ENCODE results near the gene ARHGAP10.
"Not testable (repeated sequence)": the region's sequence is repeated elsewhere in the genome, so short reads cannot be mapped to it uniquely, and the experiment has no call there.

The ARHGAP10 gene

GRCh38 chr4:147912106-147912505, 180.2 kb downstream of the ARHGAP10 start:
- not testable (repeated sequence) for DNase-seq (ENCODE audit: low read depth)

GRCh38 chr4:147913137-147913536, 181.2 kb downstream of the ARHGAP10 start:
- DNase-seq (ENCODE audit: low read depth), result no peak

- no peak for DNase-seq (ENCODE audit: low read depth)
Measured at GRCh38 chr4:147916351-147916750, 184.5 kb downstream of the ARHGAP10 start.

- no peak for DNase-seq (ENCODE audit: low read depth)
Measured at GRCh38 chr4:147923381-147923780, 191.5 kb downstream of the ARHGAP10 start.

DNA sequence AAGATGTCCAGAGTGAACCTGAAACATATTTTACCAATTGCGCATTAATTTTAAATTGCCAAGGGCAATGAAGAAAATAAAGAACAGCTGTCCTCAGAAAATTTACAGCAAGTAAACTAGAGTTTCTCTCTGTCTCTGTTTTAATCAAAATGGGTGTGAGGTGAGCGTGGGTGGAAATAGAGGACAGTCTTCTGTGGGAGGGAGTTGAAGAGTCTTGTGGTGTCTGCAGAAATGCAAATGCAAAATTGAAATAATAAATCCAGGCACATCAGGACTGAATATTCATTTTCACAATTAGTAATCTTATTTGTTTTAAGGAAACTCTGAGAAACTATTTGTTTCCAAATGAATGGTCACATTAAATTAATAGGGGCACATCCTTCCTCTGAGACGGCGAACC, 192.0 kb downstream of the ARHGAP10 start:
- DNase-seq (ENCODE audit: low read depth), result no peak

GRCh38 chr4:147924604-147925412, 192.9 kb downstream of the ARHGAP10 start:
- DNase-seq (ENCODE audit: low read depth), result no peak

- no peak for DNase-seq (ENCODE audit: low read depth)
Measured at GRCh38 chr4:147927377-147928137, 195.7 kb downstream of the ARHGAP10 start.

GRCh38 chr4:147928400-147928799, 196.5 kb downstream of the ARHGAP10 start:
- DNase-seq (ENCODE audit: low read depth), result no peak

DNA sequence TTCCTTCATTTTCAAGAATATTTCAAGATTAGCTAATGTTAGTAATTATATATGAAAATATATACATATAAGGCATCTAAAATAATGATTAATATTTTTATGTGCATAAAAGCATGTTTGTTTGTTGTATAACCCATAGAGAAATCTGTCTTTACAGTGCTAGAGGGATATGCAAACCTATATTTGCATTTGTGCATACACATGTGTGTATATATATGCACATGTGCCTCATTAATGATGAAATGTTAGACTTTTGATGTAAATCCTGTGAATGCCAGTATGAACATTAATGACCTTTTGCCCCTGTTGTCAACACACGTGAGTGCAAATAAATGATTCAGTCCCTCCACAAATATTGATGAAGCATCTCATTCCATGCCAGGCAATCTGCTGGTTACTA, 197.9 kb downstream of the ARHGAP10 start:
- DNase-seq (ENCODE audit: low read depth), result no peak

DNA sequence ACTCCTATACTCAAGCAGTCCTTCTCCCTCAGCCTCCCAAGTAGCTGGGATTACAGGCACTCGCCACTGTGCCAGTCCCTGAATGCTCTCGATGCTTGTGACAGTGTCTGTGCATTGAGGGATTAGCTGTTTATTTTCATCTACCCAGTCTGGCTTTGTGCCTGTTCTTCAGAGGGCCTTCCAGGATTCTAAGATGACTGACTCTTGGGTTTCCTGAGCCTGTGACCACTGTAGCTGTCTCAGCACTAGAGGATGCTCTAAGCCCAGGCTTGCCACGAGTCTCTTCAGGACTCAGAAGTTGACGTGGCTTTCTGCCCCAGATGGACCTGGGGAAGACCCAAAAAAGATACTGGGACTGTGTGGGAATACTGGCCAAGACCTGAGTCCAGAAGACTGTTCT, 201.4 kb downstream of the ARHGAP10 start:
- no peak for DNase-seq (ENCODE audit: low read depth)

GRCh38 chr4:147933779-147934178, 201.9 kb downstream of the ARHGAP10 start:
- no peak for DNase-seq (ENCODE audit: low read depth)

DNA sequence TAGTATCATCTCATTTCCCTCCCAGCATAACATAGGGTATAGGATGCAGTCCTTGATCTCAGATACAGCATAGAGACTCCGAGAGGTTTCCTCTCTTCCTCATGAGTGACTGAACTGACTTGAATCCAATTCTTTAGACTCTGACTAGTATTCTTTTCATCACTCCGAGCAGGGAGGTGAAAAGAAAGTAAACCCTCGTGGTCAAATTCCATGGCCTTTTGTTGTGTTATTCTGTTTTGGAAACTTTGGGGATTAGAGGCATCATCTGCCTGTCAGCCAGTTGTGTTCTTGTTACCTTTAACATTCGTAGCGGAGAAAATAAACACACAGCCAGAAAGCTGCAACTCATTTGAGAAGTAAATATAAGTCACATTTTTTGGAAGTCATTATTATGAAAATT, 206.6 kb downstream of the ARHGAP10 start:
- no peak for DNase-seq (ENCODE audit: low read depth)

DNA sequence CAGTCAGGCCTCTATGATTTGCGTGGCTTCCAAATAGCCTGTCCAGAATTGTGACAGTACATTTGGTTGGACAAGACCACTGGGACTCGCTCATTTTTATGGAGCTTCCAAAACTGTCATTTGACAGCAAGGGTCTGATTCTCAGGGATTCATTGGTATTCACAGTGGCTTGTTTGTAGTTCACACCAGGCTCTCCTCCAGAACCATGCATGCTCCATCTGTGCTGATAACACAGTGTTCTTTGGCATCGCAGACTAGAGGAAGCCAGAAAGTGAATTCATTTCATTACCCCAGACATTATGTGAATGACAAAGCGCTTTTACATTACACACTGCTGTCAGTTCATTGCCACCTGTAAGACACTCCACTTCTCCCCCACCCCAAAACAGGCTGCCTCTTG, 208.3 kb downstream of the ARHGAP10 start:
- no peak for DNase-seq (ENCODE audit: low read depth)

DNA sequence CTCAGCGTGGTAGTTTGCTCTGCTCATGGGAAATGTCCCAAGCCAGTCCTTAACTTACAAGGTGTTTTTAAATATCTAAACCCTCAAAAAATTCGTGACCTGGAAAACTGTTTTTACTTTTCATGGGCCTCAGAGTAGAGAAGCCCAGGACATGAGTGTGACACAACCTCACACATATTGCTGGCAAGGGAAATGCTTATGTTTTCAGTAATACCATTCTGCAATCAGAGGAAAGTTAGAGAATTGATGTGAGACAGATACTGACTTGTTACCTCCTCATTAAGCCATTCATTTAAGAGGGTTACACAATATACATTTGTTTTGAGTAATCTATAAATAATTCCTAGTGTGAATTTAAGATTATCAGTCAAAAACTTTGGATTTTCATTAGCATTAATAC, 209.5 kb downstream of the ARHGAP10 start:
- no peak for DNase-seq (ENCODE audit: low read depth)

DNA sequence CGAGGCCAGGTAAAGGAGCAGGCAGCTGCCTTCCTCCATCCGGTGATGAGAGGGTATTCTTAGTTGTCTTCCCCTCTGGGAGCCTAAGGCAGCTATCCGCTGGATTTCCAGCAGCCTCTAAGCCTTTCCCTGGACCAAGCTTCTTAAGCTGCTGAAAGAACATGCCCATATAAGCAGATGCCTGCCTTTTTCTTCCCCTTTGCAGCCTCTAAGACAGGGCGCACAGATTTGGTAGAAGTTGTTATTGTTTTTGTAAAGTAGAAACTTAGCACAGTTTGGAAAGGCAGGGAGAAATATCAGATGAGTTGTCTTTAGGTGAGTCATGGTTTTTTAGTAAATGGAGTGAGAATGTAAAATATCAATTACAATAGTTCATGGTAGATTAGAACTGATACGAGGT, 210.8 kb downstream of the ARHGAP10 start:
- no peak for DNase-seq (ENCODE audit: low read depth)

- DNase-seq (ENCODE audit: low read depth), result no peak
Measured at GRCh38 chr4:147943159-147943638, 211.3 kb downstream of the ARHGAP10 start.

DNA sequence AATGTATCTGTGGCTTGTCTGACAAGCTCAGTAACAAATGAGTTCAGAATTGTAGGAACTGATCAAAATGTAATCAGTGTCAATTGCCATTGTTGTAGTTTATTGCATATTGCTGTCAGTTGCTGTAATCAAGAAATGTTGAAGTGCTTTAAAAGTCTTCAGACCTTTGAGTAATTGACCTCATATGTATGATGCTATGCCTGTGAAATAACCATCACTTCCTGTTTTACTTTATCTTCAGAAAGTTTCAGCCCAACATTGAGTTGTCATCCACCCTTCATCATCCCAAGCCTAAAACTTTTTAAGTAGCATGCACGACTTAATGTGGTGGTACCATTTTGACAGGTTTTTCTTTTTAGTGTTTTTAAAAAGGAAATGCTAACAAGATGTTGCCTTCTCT, 212.4 kb downstream of the ARHGAP10 start:
- DNase-seq (ENCODE audit: low read depth), result no peak

DNA sequence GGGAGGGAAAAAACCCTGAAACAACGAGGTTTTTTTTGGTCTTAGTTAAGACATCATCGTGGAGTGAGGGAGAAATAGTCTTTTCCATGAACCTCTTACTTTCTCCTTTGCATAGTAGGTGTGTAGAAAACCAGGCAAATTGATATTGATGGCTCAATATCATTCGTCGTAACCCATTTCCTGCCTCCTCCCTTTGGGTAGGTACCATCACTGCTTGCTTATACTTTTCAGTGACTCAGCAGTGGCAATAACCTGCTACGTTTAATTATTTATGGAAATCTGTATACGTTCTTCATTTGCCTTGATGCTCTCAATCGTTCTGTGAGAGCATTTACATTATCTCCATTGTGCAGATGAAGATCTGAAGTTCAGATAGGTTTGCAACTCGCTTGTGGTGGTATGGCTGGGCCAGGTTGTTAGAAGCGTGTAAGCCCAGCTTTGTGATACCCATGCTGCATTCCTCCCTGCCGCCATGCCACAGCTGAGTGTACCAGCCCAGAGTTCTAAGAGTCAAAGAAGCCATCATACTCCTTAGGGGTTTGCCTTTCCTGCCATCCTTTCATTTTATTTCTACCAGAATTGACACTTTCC, 212.9 kb downstream of the ARHGAP10 start:
- no peak for DNase-seq (ENCODE audit: low read depth)

GRCh38 chr4:147948336-147948735, 216.4 kb downstream of the ARHGAP10 start:
- no peak for DNase-seq (ENCODE audit: low read depth)

DNA sequence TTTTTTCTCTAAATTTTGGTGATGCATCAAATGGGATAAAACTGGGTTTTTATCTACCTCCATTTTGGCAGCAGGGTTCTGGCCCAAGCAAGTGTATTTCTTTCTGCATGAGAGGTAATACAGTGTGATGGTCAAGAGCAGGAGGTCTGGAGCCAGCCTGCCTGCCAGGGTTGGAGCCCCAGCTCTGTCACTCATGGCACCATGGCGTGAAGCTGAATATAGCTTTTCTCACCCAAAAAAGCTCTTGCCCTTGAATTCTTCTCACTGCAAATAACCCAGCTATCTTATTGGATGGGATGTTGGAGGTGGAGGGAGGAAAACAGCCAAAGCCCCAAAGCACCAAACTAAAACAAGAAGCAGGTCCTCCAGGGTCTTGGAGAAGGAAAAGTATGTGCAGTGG, 218.4 kb downstream of the ARHGAP10 start:
- no peak for DNase-seq (ENCODE audit: low read depth)

GRCh38 chr4:147950841-147951240, 219.0 kb downstream of the ARHGAP10 start:
- DNase-seq (ENCODE audit: low read depth), result no peak

DNA sequence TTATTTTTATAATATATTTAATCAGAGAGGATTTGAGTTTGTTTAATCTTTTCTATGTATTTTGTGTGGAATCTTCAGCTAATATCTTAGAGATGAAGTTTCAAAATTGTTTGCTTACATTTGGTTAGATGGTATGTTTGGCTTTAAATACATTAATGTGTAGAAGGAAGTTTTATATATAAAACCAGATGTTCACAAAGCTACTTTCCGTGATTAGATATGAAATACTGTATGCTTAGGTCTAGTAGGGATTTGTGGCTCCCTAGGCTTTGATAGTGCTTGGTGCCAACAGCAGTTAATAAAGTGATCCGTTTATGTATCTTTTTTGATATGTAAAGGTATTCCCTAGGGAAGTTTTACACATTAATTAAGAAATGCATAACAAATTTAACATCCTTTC, 223.0 kb downstream of the ARHGAP10 start:
- no peak for DNase-seq (ENCODE audit: low read depth)

Data from HS-27A (cell line).